ENCODE measurements around the gene PTPN23.

GRCh38 chr3:47392933-47393332, 12.1 kb downstream of the PTPN23 start:
- no peak for TF ChIP-seq CTCF (conservative IDR thresholded peaks at IDR 0.05; ENCODE audit: low read length)
- no peak for TF ChIP-seq EZH2phosphoT487 (IDR thresholded peaks at IDR 0.05; ENCODE audit: borderline replicate concordance)
